Epithelial cell of esophagus (primary cell): ENCODE data around the gene CEP295NL.
A peak's percentile ranks its signal among the peaks of the same experiment; 100 is the strongest.

ENCODE experiments used
- DNase-seq: peaks from one replicate; pipeline ENCODE4 v3.0.0; 2010; ENCODE audit warnings: low read depth
- H3K4me3 ChIP-seq: 2 replicates; pipeline ENCODE4 v1.5.1; 2011; ENCODE audit warnings: mild to moderate bottlenecking, low read length, control low read depth
- CTCF ChIP-seq: IDR thresholded peaks from 2 replicates; pipeline ENCODE4 v1.5.1; 2011; ENCODE audit warnings: low read depth, mild to moderate bottlenecking, low read length, control low read depth, inconsistent platforms; ENCODE audit not compliant: insufficient read depth; ENCODE audit errors: missing control alignments

The CEP295NL gene

GRCh38 chr17:78862073-78863023 lies 40.7 kb downstream of the CEP295NL start:
- H3K4me3 ChIP-seq, result no peak overlapping the region
- peak; percentile 83 for DNase-seq
- TF ChIP-seq CTCF, result no peak

DNA sequence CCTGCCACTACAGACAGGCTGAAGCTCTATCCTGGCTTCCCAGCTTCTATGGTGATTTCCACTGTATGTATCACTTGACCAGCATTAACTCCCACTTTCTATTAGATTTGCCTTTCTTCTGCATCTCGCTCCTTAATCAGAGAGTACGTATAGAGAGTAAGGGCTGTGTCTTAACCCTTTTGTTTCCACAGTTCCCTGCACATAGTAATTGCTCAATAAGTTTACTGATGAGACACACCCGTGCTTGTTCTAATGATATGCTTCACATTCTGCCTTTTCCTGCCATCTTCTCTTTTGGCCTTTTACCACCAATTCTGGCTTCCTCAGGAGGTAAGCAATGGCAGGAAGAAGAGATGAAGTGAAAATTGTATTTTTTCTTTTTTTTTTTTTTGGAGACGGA lies 41.8 kb downstream of the CEP295NL start:
- DNase-seq, result no peak

DNA sequence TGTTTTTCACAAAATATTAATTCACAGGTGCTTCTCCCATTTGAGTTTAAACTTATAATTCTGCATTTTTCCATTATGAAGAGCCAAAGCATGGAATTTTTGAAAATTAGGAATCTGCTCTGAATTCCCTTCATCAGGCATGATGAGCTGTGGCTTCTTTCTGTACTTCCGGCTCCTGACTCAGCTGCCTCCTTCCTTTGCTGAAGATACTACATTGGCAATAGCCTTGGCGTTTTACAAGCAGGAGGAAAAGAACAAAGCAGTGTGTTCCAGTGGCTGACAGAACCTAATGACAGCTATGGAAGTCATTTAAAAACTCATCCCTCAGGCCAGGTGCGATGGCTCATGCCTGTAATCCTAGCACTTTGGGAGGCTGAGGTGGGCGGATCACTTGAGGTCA lies 44.0 kb downstream of the CEP295NL start:
- no peak for TF ChIP-seq CTCF
- H3K4me3 ChIP-seq, result no peak overlapping the region
- no peak for DNase-seq

More for the DNA sequence above, 41.8 kb downstream of the CEP295NL start:
- no peak overlapping the region for H3K4me3 ChIP-seq
- TF ChIP-seq CTCF, result no peak

DNA sequence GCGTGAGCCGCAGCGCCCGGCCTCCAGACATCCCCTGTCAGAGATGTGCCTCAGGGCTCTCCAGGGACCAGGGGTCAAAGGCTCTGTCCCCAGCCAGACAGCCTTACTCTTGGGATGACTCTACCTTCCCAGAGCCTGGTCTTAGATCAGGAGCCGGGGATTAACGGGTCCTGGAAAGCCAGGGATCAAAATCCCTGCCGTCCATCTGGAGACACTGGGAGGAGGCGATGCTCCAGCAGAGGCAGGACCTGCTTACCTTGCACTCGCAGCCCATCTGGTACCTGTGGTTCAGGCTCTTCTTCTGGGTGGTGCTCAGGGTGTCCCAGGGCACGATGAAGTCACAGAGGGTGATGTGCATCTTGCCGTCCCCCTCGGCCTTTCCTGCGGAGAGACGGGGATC lies 45.7 kb downstream of the CEP295NL start:
- no peak for TF ChIP-seq CTCF
- no peak for DNase-seq
- H3K4me3 ChIP-seq, result no peak overlapping the region

- TF ChIP-seq CTCF, result no peak
- no peak overlapping the region for H3K4me3 ChIP-seq
- DNase-seq, result no peak
Observed at GRCh38 chr17:78855561-78856165, 47.3 kb downstream of the CEP295NL start.

GRCh38 chr17:78854508-78854907 lies 48.5 kb downstream of the CEP295NL start:
- no peak for DNase-seq
- no peak for TF ChIP-seq CTCF
- no peak overlapping the region for H3K4me3 ChIP-seq
